Brain microvascular endothelial cell (primary cell): ENCODE data around the gene PGF.

ENCODE experiments used
- DNase-seq: peaks from one replicate; pipeline ENCODE4 v3.0.0-alpha.2; 2020
- H3K27ac ChIP-seq: fragments of 250-450 bp; sonication (Bioruptor Pico); 2 replicates; pipeline ENCODE4 v1.5.1; 2020; ENCODE audit warnings: mild to moderate bottlenecking, moderate library complexity
- H3K27me3 ChIP-seq: fragments of 250-450 bp; sonication (Bioruptor Pico); replicated peaks from 2 replicates; pipeline ENCODE4 v1.5.1; 2020; ENCODE audit warnings: mild to moderate bottlenecking
- H3K36me3 ChIP-seq: fragments of 250-450 bp; sonication (Bioruptor Pico); replicated peaks from 2 replicates; pipeline ENCODE4 v1.5.1; 2020; ENCODE audit warnings: mild to moderate bottlenecking
- H3K4me3 ChIP-seq: 2 replicates; pipeline ENCODE4 v1.5.1; 2011; ENCODE audit warnings: low read depth, mild to moderate bottlenecking, control low read depth, low read length, moderate library complexity
- CTCF ChIP-seq: IDR thresholded peaks from 2 replicates; pipeline ENCODE4 v1.5.1; 2011; ENCODE audit warnings: low read depth, mild to moderate bottlenecking, moderate library complexity, low read length, control low read depth, inconsistent platforms; ENCODE audit errors: missing control alignments
- in situ Hi-C: cut with HindIII; loops from 2 replicates; pipeline ENCODE4 v1.10.0; 2017; ENCODE audit warnings: low sequenced_read_pairs, low pct_ligation_motif_present

The PGF gene

DNA sequence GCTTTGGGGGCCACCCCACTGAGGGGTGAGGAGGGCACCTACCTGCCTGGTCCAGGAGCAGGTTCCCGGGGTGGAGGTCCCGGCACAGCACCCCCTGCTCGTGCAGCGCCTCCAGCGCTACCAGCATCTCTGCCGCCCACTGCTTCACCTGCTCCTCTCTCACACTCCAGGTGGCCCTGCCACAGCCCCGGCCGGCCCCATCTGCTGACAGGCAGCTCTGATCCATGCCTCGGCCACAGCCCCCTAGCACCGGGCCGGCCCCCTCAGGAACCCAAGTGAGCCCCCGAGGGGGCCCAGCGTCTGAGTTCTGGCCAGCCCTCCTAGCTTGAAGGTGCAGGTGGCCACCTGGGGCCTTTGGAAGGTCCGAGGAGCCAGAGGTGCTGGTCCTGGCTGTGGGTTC lies 45.9 kb downstream of the PGF start:
- no peak for TF ChIP-seq CTCF
- in situ Hi-C loops = no loop called here
- no peak overlapping the region for H3K4me3 ChIP-seq
- H3K27ac ChIP-seq = no peak overlapping the region
- peaks cover 4% of the 10 kb centered on the region for H3K36me3 ChIP-seq
- no peak for DNase-seq
- no peaks in the 10 kb centered on the region for H3K27me3 ChIP-seq

GRCh38 chr14:74908861-74909341 lies 46.5 kb downstream of the PGF start:
- peaks cover 7% of the 10 kb centered on the region for H3K36me3 ChIP-seq
- H3K27ac ChIP-seq = no peak overlapping the region
- no peak overlapping the region for H3K4me3 ChIP-seq
- in situ Hi-C loops = no loop called here
- DNase-seq = no peak
- H3K27me3 ChIP-seq = no peaks in the 10 kb centered on the region
- no peak for TF ChIP-seq CTCF

- TF ChIP-seq CTCF = no peak
- in situ Hi-C loops = no loop called here
- peaks cover 16% of the 10 kb centered on the region for H3K36me3 ChIP-seq
- H3K27ac ChIP-seq = no peak overlapping the region
- DNase-seq = no peak
- H3K27me3 ChIP-seq = no peaks in the 10 kb centered on the region
- no peak overlapping the region for H3K4me3 ChIP-seq
Observed at GRCh38 chr14:74907744-74908143, 47.7 kb downstream of the PGF start.

- no peak for DNase-seq
- peak; percentile 50 for TF ChIP-seq CTCF
- Histone ChIP-seq H3K27ac (no peak overlapping the region), H3K4me3 (no peak overlapping the region), H3K27me3 (no peaks in the 10 kb centered on the region), H3K36me3 (peaks cover 22% of the 10 kb centered on the region)
- in situ Hi-C loops = no loop called here
Observed at GRCh38 chr14:74906925-74907521, 48.4 kb downstream of the PGF start.

- Histone ChIP-seq H3K27me3 (no peaks in the 10 kb centered on the region), H3K36me3 (peaks cover 35% of the 10 kb centered on the region), H3K27ac (no peak overlapping the region), H3K4me3 (no peak overlapping the region)
- in situ Hi-C loops = no loop called here
- DNase-seq = no peak
- TF ChIP-seq CTCF = peak; percentile 98
Observed at GRCh38 chr14:74905595-74906142, 49.7 kb downstream of the PGF start.
